CD4-positive, alpha-beta T cell treated with Interleukin-21 for 1 hour (primary cell): ENCODE results near the gene WBP11.

Experiments
- DNase-seq: peaks from one replicate; pipeline ENCODE4 v3.0.0-alpha.2; 2020

Gene WBP11

GRCh38 chr12:14824012-14824634 is 20.8 kb upstream of the WBP11 start:
- no peak for DNase-seq

GRCh38 chr12:14814014-14814413 is 10.7 kb upstream of the WBP11 start, which contains the start of gene SMCO3:
Gene SMCO3, minus strand, starts transcription at chr12:14814182. Its CDS starts 7,502 bp downstream, at chr12:14806680.
- no peak for DNase-seq

GRCh38 chr12:14811486-14811885 is 8.2 kb upstream of the WBP11 start:
- no peak for DNase-seq

- no peak for DNase-seq
Measured at GRCh38 chr12:14810953-14811483, 7.7 kb upstream of the WBP11 start.

GRCh38 chr12:14810167-14810952 is 7.1 kb upstream of the WBP11 start:
- DNase-seq = no peak

- no peak for DNase-seq
Measured at GRCh38 chr12:14803830-14804160, 517 bp upstream of the WBP11 start.

- DNase-seq = no peak
Measured at GRCh38 chr12:14802721-14803010, 612 bp downstream of the WBP11 start.

GRCh38 chr12:14802247-14802646 is 1.0 kb downstream of the WBP11 start:
- no peak for DNase-seq

- no peak for DNase-seq
Measured at GRCh38 chr12:14795028-14795448, 8.2 kb downstream of the WBP11 start.

GRCh38 chr12:14785568-14785967 is 17.7 kb downstream of the WBP11 start:
- no peak for DNase-seq

- DNase-seq = no peak
Measured at GRCh38 chr12:14784471-14784870, 18.8 kb downstream of the WBP11 start.

- no peak for DNase-seq
Measured at GRCh38 chr12:14782756-14783155, 20.5 kb downstream of the WBP11 start.

GRCh38 chr12:14781563-14781962 is 21.7 kb downstream of the WBP11 start:
- DNase-seq = no peak

GRCh38 chr12:14780859-14781258 is 22.4 kb downstream of the WBP11 start:
- no peak for DNase-seq

- DNase-seq = no peak
Measured at GRCh38 chr12:14779834-14780233, 23.4 kb downstream of the WBP11 start.

- no peak for DNase-seq
Measured at GRCh38 chr12:14777271-14777670, 26.0 kb downstream of the WBP11 start.

- DNase-seq = peak; percentile 26
Measured at GRCh38 chr12:14776236-14776961, 26.9 kb downstream of the WBP11 start.

GRCh38 chr12:14775636-14775980 is 27.7 kb downstream of the WBP11 start:
- no peak for DNase-seq

GRCh38 chr12:14774906-14775635 is 28.2 kb downstream of the WBP11 start:
- peak; percentile 31 for DNase-seq

- DNase-seq = peak; percentile 96
Measured at GRCh38 chr12:14774074-14774905, 29.0 kb downstream of the WBP11 start.

GRCh38 chr12:14773685-14774073 is 29.6 kb downstream of the WBP11 start:
- DNase-seq = no peak

GRCh38 chr12:14772946-14773345 is 30.3 kb downstream of the WBP11 start:
- no peak for DNase-seq
